Calu3 (cell line): ENCODE measurements around the gene ZBTB16. TPM values are rescaled to one million over a fixed set of nuclear protein-coding genes. Genes with fewer than 3 reads are reported as not detected.

Experiments used
- Bru-seq: library from RNA; stranded (reverse); fragments of 400-500 nt; gene quantifications from one replicate; lab custom pipeline; 2021; lab: Mats Ljungman, UMichigan
- BruChase-seq, 2 experiments: library from RNA; stranded (reverse); fragments of 400-500 nt; gene quantifications; one replicate each; lab custom pipeline; 2021; lab: Mats Ljungman, UMichigan
- BruUV-seq: library from RNA; stranded (reverse); fragments of 400-500 nt; replicated peaks from 2 replicates; lab custom pipeline; 2021; lab: Mats Ljungman, UMichigan
- CTCF ChIA-PET: fragments of 300-600 bp; sonication (Branson Sonifier 250); formaldehyde crosslinking; loops from one replicate; lab custom pipeline; 2022; ENCODE audit warnings: antibody characterized with exemption; lab: Charles Lee
- DNase-seq: peaks from one replicate; pipeline ENCODE4 v3.0.0; 2022
- H3K27ac Mint-ChIP-seq: one replicate; pipeline ENCODE4 v1.8.0; 2022; ENCODE audit warnings: mixed read lengths; ENCODE audit not compliant: unreplicated experiment
- H3K27me3 Mint-ChIP-seq: one replicate; pipeline ENCODE4 v1.8.0; 2022; ENCODE audit warnings: mixed read lengths; ENCODE audit not compliant: unreplicated experiment
- H3K36me3 Mint-ChIP-seq: one replicate; pipeline ENCODE4 v1.8.0; 2022; ENCODE audit warnings: mild to moderate bottlenecking, moderate library complexity, mixed read lengths; ENCODE audit not compliant: insufficient read depth, unreplicated experiment
- H3K4me1 Mint-ChIP-seq: one replicate; pipeline ENCODE4 v1.8.0; 2022; ENCODE audit warnings: mild to moderate bottlenecking, low read depth, mixed read lengths; ENCODE audit not compliant: unreplicated experiment
- H3K4me3 Mint-ChIP-seq: one replicate; pipeline ENCODE4 v1.8.0; 2022; ENCODE audit warnings: mild to moderate bottlenecking, low read depth, moderate library complexity, mixed read lengths; ENCODE audit not compliant: unreplicated experiment
- H3K9me3 Mint-ChIP-seq: one replicate; pipeline ENCODE4 v1.8.0; 2022; ENCODE audit warnings: low read depth, mixed read lengths; ENCODE audit not compliant: unreplicated experiment
- intact Hi-C: fragments of 100-400 bp; cut with micrococcal nuclease; formaldehyde crosslinking; loops from one replicate; pipeline ENCODE4 v1.10.0; 2022; ENCODE audit not compliant: unreplicated experiment
- long read RNA-seq: library from polyadenylated mRNA; stranded (forward); transcript quantifications from one replicate; pipeline ENCODE4 v2.0.0, GENCODE V29; 2022
- total RNA-seq: library from RNA; stranded (reverse); gene quantifications from 2 replicates; pipeline ENCODE4 v1.2.3, GENCODE V29; 2022
- TF ChIP-seq, protein P1 (sequence below): fragments of 200-600 bp; IDR thresholded peaks from one replicate; pipeline ENCODE4 v1.8.0; 2022; ENCODE audit warnings: antibody characterized with exemption; ENCODE audit not compliant: unreplicated experiment

Gene ZBTB16, protein sequence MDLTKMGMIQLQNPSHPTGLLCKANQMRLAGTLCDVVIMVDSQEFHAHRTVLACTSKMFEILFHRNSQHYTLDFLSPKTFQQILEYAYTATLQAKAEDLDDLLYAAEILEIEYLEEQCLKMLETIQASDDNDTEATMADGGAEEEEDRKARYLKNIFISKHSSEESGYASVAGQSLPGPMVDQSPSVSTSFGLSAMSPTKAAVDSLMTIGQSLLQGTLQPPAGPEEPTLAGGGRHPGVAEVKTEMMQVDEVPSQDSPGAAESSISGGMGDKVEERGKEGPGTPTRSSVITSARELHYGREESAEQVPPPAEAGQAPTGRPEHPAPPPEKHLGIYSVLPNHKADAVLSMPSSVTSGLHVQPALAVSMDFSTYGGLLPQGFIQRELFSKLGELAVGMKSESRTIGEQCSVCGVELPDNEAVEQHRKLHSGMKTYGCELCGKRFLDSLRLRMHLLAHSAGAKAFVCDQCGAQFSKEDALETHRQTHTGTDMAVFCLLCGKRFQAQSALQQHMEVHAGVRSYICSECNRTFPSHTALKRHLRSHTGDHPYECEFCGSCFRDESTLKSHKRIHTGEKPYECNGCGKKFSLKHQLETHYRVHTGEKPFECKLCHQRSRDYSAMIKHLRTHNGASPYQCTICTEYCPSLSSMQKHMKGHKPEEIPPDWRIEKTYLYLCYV
- not detected in 2 replicates for total RNA-seq
- Bru-seq, nascent RNA = percentile 5 among the genes with signal in this experiment
- BruChase-seq, experiment 1, labeled RNA remaining after a 6-hour chase = percentile 2 among the genes with signal in this experiment
- percentile 3 among the genes with signal in this experiment for BruChase-seq, experiment 2, labeled RNA remaining after a 2-hour chase
- long read RNA-seq = 0 reads

GRCh38 chr11:114059278-114059983, at the start of gene ZBTB16:
Gene ZBTB16 (plus strand): TSS chr11:114059711. CDS start chr11:114063301, 3,590 bp downstream.
- CTCF ChIA-PET = no interaction called here
- Mint-ChIP-seq H3K4me1 (no peaks in the 10 kb centered on the region), H3K4me3 (peak within 1 kb of the TSS; percentile 62), H3K27me3 (peaks cover 70% of the 10 kb centered on the region), H3K36me3 (peaks cover 4% of the 10 kb centered on the region), H3K9me3 (no peaks in the 10 kb centered on the region), H3K27ac (no peak within 1 kb of the TSS)
- intact Hi-C loops = no loop called here
- BruUV-seq = no TSS peak
- DNase-seq = no peak
- TF ChIP-seq, protein P1, sequence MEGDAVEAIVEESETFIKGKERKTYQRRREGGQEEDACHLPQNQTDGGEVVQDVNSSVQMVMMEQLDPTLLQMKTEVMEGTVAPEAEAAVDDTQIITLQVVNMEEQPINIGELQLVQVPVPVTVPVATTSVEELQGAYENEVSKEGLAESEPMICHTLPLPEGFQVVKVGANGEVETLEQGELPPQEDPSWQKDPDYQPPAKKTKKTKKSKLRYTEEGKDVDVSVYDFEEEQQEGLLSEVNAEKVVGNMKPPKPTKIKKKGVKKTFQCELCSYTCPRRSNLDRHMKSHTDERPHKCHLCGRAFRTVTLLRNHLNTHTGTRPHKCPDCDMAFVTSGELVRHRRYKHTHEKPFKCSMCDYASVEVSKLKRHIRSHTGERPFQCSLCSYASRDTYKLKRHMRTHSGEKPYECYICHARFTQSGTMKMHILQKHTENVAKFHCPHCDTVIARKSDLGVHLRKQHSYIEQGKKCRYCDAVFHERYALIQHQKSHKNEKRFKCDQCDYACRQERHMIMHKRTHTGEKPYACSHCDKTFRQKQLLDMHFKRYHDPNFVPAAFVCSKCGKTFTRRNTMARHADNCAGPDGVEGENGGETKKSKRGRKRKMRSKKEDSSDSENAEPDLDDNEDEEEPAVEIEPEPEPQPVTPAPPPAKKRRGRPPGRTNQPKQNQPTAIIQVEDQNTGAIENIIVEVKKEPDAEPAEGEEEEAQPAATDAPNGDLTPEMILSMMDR = no peak

- no peaks in the 10 kb centered on the region for H3K36me3 Mint-ChIP-seq
- intact Hi-C loops = no loop called here
- peaks cover 67% of the 10 kb centered on the region for H3K27me3 Mint-ChIP-seq
- no peak for DNase-seq
- CTCF ChIA-PET = no interaction called here
- no peak overlapping the region for H3K27ac Mint-ChIP-seq
- no TSS peak for BruUV-seq
- TF ChIP-seq, protein P1 = no peak
- no peaks in the 10 kb centered on the region for H3K4me1 Mint-ChIP-seq
- no peak overlapping the region for H3K4me3 Mint-ChIP-seq
- H3K9me3 Mint-ChIP-seq = no peaks in the 10 kb centered on the region
These were observed 48.6 kb upstream of the ZBTB16 start for GRCh38 chr11:114010931-114011330.

GRCh38 chr11:114011443-114011842, 48.1 kb upstream of the ZBTB16 start:
- no peaks in the 10 kb centered on the region for H3K9me3 Mint-ChIP-seq
- intact Hi-C loops = no loop called here
- H3K27ac Mint-ChIP-seq = no peak overlapping the region
- CTCF ChIA-PET = no interaction called here
- no peak for DNase-seq
- H3K27me3 Mint-ChIP-seq = peaks cover 67% of the 10 kb centered on the region
- H3K4me1 Mint-ChIP-seq = no peaks in the 10 kb centered on the region
- TF ChIP-seq, protein P1 = no peak
- no peak overlapping the region for H3K4me3 Mint-ChIP-seq
- BruUV-seq = no TSS peak
- no peaks in the 10 kb centered on the region for H3K36me3 Mint-ChIP-seq

DNA sequence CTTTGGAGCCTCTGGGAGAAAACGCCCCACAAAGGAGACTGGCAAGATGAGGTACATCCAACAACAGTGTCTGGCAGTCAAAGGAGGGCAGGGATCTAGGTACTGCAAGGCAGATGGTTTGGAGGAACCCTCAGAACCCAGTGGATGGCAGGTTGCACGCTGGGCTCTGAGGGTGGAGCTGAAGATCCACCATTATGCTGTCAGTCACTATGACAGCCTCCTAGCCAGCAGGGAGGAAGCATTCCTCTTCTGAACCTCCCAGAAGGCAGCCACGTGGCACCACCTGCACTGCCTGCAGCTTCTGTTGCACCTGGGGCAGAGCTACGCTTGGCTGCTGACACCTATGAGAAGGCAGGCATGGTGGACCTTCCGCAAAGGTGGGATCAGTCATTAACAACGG, 44.4 kb upstream of the ZBTB16 start:
- no peak overlapping the region for H3K4me3 Mint-ChIP-seq
- H3K27ac Mint-ChIP-seq = no peak overlapping the region
- peaks cover 67% of the 10 kb centered on the region for H3K27me3 Mint-ChIP-seq
- H3K36me3 Mint-ChIP-seq = no peaks in the 10 kb centered on the region
- DNase-seq = no peak
- no peaks in the 10 kb centered on the region for H3K4me1 Mint-ChIP-seq
- BruUV-seq = no TSS peak
- no peaks in the 10 kb centered on the region for H3K9me3 Mint-ChIP-seq
- CTCF ChIA-PET = no interaction called here
- TF ChIP-seq, protein P1 = no peak
- intact Hi-C loops = no loop called here
